Measurements from ENCODE around the gene DPH5.

The DPH5 gene

GRCh38 chr1:101030881-101031280, 5.3 kb upstream of the DPH5 start:
- no peak overlapping the region for H3K4me3 ChIP-seq (ENCODE audit: low read length)
- TF ChIP-seq CTCF (conservative IDR thresholded peaks at IDR 0.05; ENCODE audit: low read depth, low read length): no peak
- DNase-seq (ENCODE audit: low read depth): no peak

GRCh38 chr1:101029184-101029583, 3.6 kb upstream of the DPH5 start:
- no peak overlapping the region for H3K4me3 ChIP-seq (ENCODE audit: low read length)
- TF ChIP-seq CTCF (conservative IDR thresholded peaks at IDR 0.05; ENCODE audit: low read depth, low read length): no peak
- no peak for DNase-seq (ENCODE audit: low read depth)

- H3K4me3 ChIP-seq (ENCODE audit: low read length): no peak overlapping the region
- no peak for TF ChIP-seq CTCF (conservative IDR thresholded peaks at IDR 0.05; ENCODE audit: low read depth, low read length)
- no peak for DNase-seq (ENCODE audit: low read depth)
Measured at GRCh38 chr1:101028466-101028865, 2.9 kb upstream of the DPH5 start.

- H3K4me3 ChIP-seq (ENCODE audit: low read length): no peak overlapping the region
- TF ChIP-seq CTCF (conservative IDR thresholded peaks at IDR 0.05; ENCODE audit: low read depth, low read length): no peak
- DNase-seq (ENCODE audit: low read depth): no peak
Measured at GRCh38 chr1:101027194-101027772, 1.7 kb upstream of the DPH5 start.

- TF ChIP-seq CTCF (conservative IDR thresholded peaks at IDR 0.05; ENCODE audit: low read depth, low read length): no peak
- H3K4me3 ChIP-seq (ENCODE audit: low read length): peak overlapping the region; percentile 65
- no peak for DNase-seq (ENCODE audit: low read depth)
Measured at GRCh38 chr1:101026430-101026788, 825 bp upstream of the DPH5 start.

GRCh38 chr1:101025283-101025656, 314 bp downstream of the DPH5 start:
- no peak for DNase-seq (ENCODE audit: low read depth)
- no peak for TF ChIP-seq CTCF (conservative IDR thresholded peaks at IDR 0.05; ENCODE audit: low read depth, low read length)
- peak overlapping the region; percentile 65 for H3K4me3 ChIP-seq (ENCODE audit: low read length)

GRCh38 chr1:101022294-101022693, 3.3 kb downstream of the DPH5 start:
- TF ChIP-seq CTCF (conservative IDR thresholded peaks at IDR 0.05; ENCODE audit: low read depth, low read length): no peak
- DNase-seq (ENCODE audit: low read depth): no peak
- no peak overlapping the region for H3K4me3 ChIP-seq (ENCODE audit: low read length)
